HG03520 (cell line): ENCODE results near the gene TNFSF12.

Experiments
- ATAC-seq: cut with Tn5 transposase; IDR thresholded peaks from one replicate; pipeline ENCODE4 v1.9.1; 2021; ENCODE audit warnings: mild to moderate bottlenecking, moderate library complexity; ENCODE audit not compliant: unreplicated experiment

TNFSF12 gene

DNA sequence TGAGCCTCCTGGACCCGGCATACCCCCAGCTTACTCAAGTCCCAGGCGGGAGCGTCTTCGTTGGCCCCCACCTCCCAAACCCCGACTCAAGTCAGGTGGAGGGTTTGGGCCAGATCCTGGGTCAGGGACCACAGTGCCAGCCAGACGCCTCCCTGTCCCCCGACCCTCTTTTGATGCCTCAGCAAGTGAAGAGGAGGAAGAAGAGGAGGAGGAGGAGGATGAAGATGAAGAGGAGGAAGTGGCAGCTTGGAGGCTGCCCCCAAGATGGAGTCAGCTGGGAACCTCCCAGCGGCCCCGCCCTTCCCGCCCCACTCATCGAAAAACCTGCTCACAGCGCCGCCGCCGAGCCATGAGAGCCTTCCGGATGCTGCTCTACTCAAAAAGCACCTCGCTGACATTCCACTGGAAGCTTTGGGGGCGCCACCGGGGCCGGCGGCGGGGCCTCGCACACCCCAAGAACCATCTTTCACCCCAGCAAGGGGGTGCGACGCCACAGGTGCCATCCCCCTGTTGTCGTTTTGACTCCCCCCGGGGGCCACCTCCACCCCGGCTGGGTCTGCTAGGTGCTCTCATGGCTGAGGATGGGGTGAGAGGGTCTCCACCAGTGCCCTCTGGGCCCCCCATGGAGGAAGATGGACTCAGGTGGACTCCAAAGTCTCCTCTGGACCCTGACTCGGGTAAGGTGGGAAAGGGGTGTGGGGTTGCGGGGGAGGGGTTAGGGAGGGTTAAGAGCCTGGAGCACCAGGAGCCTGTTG is 14.4 kb downstream of the TNFSF12 start:
- no peak for ATAC-seq

DNA sequence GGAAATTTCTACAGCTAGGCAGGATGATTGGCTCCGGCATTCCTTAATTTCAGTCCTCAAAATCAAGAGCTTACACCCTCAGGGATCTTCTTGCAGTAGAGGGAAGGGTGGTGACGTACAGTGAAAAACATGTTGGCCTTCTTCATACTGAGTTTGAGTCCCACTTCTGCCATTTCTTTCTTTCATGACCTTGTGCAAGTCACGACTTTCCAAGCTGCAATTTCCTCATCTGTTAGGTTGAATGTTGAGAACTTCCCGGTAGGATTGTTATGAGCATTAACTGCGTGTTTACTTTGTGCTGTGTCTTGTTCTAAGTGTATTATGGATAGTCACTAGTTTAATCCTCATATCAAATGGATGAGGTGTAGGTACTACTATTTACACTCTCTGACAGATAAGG is 20.7 kb downstream of the TNFSF12 start:
- ATAC-seq, result no peak

DNA sequence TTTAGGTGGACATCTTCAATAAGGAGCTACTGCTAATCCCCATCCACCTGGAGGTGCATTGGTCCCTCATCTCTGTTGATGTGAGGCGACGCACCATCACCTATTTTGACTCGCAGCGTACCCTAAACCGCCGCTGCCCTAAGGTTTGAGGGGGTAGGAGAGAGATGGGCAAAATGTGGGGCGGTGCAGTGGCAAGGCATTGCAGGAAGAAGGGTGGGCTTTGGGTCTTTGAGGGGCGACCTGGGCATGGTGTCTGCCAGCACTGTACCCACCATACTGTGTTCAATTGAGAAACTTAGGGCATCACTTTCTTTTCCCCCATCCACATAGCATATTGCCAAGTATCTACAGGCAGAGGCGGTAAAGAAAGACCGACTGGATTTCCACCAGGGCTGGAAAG is 21.5 kb downstream of the TNFSF12 start:
- ATAC-seq, result no peak

DNA sequence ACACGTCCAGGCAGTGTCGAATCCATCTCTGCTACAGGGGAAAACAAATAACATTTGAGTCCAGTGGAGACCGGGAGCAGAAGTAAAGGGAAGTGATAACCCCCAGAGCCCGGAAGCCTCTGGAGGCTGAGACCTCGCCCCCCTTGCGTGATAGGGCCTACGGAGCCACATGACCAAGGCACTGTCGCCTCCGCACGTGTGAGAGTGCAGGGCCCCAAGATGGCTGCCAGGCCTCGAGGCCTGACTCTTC is 23.4 kb downstream of the TNFSF12 start:
- ATAC-seq, result no peak

DNA sequence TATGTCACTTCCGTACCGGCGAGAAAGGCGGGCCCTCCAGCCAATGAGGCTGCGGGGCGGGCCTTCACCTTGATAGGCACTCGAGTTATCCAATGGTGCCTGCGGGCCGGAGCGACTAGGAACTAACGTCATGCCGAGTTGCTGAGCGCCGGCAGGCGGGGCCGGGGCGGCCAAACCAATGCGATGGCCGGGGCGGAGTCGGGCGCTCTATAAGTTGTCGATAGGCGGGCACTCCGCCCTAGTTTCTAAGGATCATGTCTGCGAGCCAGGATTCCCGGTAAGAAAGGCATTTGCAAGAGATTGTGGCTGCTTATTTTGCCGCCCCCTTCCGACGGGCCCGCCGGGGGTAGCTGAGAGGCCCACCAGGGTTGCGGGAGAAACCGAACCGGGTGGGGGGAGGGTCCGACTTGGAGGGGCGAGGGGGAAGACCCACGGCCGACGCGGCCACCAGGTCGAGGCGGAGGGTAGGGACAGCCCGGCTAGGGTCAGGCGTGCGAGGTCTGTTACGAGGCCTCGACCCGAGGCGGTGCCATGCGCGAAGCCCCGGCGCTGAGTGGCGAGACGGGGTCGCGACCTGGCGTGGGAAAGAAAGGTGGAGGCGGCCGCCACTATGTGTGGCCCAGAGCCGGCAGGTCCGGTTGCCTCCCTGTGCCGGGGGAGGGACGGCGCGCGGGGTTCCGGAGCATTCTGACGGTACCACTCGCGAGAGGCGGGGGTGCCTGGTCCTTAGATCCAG is 23.9 kb downstream of the TNFSF12 start:
- peak; percentile 88 for ATAC-seq

DNA sequence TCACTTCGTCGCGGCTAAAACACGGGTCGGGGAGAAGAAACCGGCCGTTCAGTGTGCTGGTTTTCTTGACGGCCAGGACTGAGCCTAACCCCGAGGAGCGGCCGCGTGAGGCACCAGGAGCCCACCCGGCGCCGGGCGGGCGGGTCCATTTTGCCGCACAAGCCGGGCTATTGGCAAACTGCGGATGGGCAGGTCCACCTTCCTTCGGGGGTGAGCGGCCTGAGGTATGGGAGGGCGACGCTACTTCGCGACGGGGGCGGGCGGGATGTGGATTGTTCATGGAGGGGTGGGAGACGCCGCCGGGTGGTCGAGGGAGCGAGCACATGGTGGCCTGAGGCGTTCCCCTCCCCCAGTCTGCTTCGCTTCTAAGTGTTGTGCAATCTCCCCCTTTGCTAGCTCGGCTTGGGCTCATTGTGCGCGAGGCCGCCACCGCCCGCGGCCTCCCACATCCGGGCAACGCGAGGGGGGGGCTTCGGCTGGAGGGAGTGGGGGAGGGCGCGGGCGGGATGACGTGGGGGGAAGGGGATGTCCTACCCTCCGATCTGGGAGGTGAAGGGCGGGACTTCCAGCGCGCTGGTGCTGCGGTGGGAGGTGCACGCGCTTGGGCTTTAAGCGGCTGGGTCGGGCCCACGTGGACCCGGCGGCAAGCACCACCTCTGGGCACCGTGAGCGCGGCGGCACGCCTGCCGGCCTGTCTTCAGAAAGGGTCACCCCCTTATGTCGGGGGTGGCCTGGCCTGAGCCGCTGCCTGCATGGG is 24.6 kb downstream of the TNFSF12 start:
- ATAC-seq, result no peak

DNA sequence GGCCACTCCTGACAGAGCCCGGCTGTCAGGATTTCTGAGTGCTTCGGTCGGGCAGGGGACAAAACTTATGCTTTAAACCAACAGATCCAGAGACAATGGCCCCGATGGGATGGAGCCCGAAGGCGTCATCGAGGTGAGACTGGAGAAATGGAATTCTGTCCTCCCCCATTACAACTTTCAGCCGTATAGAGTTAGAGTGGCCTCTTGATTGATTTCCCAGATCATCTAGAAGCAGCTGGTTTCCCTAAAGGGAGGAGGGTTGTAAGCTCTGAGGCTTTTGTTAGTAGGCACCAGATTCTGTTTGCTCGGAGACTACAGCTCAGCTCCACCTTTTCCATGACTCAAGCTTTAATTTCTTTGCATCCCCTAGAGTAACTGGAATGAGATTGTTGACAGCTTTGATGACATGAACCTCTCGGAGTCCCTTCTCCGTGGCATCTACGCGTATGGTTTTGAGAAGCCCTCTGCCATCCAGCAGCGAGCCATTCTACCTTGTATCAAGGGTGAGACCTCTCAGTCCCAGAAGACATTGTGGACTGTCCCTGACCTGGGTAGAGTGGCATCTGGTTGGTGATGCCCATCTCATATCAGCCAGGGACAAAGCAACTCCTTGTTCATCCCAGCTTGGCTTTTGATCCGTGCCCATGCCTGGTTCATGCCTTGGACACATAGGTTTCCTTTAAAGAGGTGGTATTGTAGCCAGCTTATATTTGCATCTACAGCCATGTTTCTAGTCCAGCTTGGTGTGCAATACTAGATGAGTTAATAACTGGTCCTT is 25.5 kb downstream of the TNFSF12 start:
- ATAC-seq, result no peak

DNA sequence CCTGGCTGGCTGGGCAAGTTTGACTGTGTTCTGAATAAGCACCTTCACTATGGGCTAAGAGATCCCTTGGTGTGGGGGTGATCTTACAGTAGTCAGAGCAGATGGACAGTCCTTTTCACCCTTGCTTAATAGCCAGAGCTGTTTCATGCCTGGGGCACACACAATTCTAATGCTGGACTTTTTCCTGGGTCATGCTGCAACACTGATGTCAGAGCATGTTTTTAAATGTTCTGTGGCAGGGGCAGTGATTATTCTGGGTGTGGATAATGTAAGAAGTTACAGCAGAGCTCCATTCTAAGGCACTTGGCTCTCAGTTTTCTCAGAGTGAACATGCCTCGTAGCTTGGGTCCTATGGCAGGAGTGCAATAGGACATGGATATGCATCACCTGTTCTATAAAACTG is 26.6 kb downstream of the TNFSF12 start:
- ATAC-seq, result no peak

DNA sequence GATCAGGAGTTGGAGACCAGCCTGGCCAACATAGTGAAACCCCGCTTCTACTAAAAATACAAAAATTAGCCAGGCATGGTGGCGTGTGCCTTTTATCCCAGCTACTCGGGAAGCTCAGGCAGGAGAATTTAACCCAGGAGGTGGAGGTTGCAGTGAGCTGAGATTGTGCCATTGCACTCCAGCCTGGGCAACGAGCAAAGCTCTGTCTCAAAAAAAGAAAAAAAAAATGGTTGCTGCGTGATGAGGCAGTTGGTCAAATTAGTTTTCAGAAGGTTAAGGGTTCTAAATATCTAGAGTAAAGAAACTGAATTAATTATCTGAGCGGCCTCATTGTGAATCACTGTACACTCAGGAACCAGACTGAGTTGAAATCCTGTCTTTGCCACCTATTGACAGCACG is 27.1 kb downstream of the TNFSF12 start:
- ATAC-seq, result no peak

DNA sequence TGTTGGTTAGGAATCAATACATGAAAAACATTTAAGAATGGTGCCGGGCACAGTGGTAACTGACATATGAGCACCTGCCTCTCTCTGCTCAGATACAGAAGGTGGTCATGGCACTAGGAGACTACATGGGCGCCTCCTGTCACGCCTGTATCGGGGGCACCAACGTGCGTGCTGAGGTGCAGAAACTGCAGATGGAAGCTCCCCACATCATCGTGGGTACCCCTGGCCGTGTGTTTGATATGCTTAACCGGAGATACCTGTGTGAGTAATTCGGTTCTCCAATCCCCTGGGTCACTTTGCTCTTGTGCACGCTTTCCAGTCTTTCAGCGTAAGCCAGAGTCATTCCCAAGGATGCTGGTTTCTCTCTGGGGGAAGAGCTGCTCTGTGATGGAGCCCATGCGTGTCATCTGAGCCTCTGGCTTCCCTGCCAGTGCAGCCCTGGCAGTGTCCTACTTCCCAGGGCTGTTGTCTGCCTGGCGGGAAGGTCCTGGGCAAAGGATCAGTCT is 27.6 kb downstream of the TNFSF12 start:
- no peak for ATAC-seq

DNA sequence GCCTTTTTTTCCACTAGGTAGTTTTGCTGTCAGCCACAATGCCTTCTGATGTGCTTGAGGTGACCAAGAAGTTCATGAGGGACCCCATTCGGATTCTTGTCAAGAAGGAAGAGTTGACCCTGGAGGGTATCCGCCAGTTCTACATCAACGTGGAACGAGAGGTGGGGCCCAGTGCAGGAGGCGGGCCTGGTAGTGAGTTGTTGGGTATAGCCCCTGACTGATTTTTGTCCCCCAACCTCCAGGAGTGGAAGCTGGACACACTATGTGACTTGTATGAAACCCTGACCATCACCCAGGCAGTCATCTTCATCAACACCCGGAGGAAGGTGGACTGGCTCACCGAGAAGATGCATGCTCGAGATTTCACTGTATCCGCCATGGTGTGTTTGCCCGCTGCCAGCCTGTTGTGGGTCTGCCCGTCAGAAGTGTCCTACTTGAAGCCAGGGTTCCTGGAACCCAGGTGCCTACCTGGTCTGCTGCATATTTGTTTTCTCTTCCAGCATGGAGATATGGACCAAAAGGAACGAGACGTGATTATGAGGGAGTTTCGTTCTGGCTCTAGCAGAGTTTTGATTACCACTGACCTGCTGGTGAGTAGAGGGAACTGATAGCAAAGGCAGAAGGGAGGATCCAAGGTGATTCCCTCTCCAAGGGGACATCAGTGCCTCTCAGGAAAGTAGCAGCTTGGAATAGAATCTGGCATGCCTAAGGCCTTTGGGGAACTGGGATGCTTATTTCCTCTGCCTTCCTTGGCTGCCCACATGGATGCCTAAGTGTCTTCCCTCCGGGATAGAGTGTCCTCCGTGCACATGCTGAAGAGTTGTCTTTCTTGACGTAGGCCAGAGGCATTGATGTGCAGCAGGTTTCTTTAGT is 28.7 kb downstream of the TNFSF12 start:
- no peak for ATAC-seq

DNA sequence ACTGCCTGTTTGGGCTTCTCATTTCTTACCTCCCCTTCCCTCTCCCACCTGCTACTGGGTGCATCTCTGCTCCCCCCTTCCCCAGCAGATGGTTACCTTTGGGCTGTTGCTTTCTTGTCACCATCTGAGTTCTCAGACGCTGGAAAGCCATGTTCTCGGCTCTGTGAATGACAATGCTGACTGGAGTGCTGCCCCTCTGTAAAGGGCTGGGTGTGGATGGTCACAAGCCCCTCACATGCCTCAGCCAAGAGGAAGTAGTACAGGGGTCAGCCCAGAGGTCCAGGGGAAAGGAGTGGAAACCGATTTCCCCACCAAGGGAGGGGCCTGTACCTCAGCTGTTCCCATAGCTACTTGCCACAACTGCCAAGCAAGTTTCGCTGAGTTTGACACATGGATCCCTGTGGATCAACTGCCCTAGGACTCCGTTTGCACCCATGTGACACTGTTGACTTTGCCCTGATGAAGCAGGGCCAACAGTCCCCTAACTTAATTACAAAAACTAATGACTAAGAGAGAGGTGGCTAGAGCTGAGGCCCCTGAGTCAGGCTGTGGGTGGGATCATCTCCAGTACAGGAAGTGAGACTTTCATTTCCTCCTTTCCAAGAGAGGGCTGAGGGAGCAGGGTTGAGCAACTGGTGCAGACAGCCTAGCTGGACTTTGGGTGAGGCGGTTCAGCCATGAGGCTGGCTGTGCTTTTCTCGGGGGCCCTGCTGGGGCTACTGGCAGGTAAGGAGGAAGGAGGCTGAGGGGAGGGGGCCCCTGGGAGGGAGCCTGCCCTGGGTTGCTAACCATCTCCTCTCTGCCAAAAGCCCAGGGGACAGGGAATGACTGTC is 30.4 kb downstream of the TNFSF12 start, which contains the start of gene CD68:
TSS of gene CD68 (plus strand) at position 638 of the 833 bp plus-strand sequence. CDS start at position 678, 40 bp downstream.
- no peak for ATAC-seq

DNA sequence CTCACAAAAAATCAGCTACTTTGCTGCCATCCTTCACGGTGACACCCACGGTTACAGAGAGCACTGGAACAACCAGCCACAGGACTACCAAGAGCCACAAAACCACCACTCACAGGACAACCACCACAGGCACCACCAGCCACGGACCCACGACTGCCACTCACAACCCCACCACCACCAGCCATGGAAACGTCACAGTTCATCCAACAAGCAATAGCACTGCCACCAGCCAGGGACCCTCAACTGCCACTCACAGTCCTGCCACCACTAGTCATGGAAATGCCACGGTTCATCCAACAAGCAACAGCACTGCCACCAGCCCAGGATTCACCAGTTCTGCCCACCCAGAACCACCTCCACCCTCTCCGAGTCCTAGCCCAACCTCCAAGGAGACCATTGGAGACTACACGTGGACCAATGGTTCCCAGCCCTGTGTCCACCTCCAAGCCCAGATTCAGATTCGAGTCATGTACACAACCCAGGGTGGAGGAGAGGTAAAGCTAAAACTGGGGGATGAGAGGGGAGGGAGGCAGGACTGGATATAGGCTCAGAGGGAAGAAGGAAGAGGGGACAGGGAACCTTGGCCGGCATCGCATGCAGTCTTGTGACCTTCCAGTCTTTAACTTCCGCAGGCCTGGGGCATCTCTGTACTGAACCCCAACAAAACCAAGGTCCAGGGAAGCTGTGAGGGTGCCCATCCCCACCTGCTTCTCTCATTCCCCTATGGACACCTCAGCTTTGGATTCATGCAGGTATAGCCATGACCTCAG is 31.2 kb downstream of the TNFSF12 start:
- no peak for ATAC-seq

DNA sequence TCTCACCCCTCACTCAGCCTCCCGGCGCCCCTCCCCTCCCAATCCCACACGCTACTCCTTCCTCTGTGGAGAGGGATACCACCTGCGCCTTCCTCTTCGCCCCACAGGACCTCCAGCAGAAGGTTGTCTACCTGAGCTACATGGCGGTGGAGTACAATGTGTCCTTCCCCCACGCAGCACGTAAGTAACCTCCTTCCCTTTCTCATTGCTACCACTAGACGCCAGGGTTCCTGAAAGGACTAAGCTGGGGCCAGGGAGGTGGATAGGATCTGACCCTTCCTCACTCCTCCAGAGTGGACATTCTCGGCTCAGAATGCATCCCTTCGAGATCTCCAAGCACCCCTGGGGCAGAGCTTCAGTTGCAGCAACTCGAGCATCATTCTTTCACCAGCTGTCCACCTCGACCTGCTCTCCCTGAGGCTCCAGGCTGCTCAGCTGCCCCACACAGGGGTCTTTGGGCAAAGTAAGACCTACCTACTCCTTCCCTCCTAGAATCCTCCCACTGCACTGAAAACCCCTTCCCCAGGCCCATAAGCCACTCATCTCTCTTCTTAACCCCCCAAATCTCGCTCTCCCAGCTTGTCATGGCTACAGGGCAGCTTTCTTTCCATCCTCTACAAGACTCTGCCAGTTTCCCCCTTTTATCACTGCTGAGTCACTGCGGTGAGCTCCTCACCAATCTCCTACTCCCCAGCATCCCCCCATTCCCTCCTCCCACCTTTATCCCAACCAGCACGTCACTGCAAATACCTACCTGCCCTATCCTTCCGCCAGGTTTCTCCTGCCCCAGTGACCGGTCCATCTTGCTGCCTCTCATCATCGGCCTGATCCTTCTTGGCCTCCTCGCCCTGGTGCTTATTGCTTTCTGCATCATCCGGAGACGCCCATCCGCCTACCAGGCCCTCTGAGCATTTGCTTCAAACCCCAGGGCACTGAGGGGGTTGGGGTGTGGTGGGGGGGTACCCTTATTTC is 32.0 kb downstream of the TNFSF12 start:
- ATAC-seq, result no peak

DNA sequence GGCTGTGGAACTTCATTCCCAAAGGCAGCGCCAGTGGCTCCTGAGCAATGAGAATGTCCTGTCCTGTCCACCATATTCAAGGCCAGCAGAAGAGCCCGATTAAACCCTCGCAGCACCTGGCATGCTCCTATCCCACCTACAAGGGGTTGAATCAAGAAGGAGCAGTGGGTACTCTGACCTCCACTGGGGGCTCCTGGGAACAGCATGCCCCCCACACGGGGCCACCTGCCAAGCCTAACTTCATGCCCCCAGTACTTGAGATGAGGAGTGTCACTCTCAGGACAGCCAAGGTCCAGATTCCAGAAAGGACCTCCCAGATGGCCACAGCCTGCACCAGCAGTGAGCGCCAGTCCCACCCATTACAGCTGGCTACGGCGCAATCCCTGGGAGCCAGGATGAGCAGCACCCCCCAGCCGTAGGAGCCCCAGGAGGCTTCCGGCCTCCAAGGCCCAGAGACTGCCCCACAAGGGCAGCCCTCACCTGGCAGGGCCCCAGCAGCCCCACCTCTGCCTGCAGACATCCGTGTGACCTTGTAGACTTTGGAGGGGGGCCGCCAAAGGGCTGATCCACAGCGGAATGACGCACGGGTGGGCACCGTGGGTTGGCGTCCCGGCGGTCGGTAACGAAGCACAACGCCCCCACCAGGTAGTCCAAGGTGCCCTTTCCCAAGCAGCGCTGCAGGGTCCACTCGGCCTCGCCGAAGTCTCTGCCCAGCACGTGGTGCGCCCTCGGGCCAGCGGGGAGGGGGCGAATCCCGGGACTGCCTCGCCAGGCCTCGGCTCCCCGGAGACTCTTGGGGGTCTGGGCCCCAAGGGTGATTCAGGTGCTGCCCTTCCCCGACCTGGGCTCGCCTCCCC is 33.8 kb downstream of the TNFSF12 start:
- ATAC-seq, result no peak
